ENCODE measurements around the gene SYNE1. TPM values are rescaled to one million over a fixed set of nuclear protein-coding genes. Genes with fewer than 3 reads are reported as not detected.
A peak's percentile ranks its signal among the peaks of the same experiment; 100 is the strongest.

SYNE1 gene
- total and polyA plus RNA-seq, 10 of the 15 experiments (the other 5 are each of a cell fraction or from before 2014, with no cell fraction given) = 2.3 to 28.7 (median 14.1) TPM

GRCh38 chr6:152387091-152387490, 250.1 kb downstream of the SYNE1 start (continued):
- TF ChIP-seq USF1 (IDR thresholded peaks at IDR 0.05; ENCODE audit: borderline replicate concordance, extremely low read length, insufficient read depth, low read depth, low read length) (no peak), E4F1 (IDR thresholded peaks at IDR 0.05; ENCODE audit: borderline replicate concordance, partially characterized antibody) (no peak)

- Histone ChIP-seq H3K36me3 (ENCODE audit: control insufficient read depth in 2 of 2, insufficient read depth in 2 of 2, low read length in 1 of 2) (no peaks in the 10 kb centered on the region), H3K4me3 (no peak overlapping the region), H3K4me2 (ENCODE audit: control insufficient read depth, insufficient read depth) (no peak overlapping the region), H3K9me3 (replicated peaks; ENCODE audit: control insufficient read depth, insufficient read depth, low read length) (no peaks in the 10 kb centered on the region), H3K27me3 (replicated peaks in 1 of 2; ENCODE audit: control insufficient read depth in 2 of 2, insufficient read depth in 2 of 2, low read length in 1 of 2) (no peaks in the 10 kb centered on the region), H4K20me1 (ENCODE audit: control insufficient read depth, insufficient read depth) (no peaks in the 10 kb centered on the region), H2AFZ (ENCODE audit: control insufficient read depth, low read depth, low read length) (no peak overlapping the region), H3K79me2 (ENCODE audit: control insufficient read depth, insufficient read depth, low read length) (no peaks in the 10 kb centered on the region), H3K4me1 (ENCODE audit: control insufficient read depth, insufficient read depth, low read length) (no peaks in the 10 kb centered on the region), H3K27ac (ENCODE audit: control insufficient read depth, insufficient read depth) (no peak overlapping the region), H3K9ac (ENCODE audit: control insufficient read depth, insufficient read depth, low read length) (no peak overlapping the region)
- ChIA-PET RAD21 (ENCODE audit: unreplicated experiment) (no interaction called here), CTCF (interaction anchor here (0.6 kb wide), 2 partner anchors 98 to 587 kb away, joined by 3 to 4 read pairs; no protein-coding TSS in a partner anchor), POLR2A (no interaction called here), SMC1A (ENCODE audit: uncharacterized antibody, unreplicated experiment) (no interaction called here)
- no peak for DNase-seq (ENCODE audit: low read depth, low spot score)
- no TSS peak for BruUV-seq (replicated peaks)
- no peak for FAIRE-seq
- in situ Hi-C loops (cut with MboI) (no loop called here), intact Hi-C loops (cut with micrococcal nuclease; ENCODE audit: unreplicated experiment) (no loop called here)
- TF ChIP-seq DPF2 (IDR thresholded peaks at IDR 0.05) (0 out of 2 replicates have a peak, but pooled peaks have one; percentile 27), JUNB (IDR thresholded peaks at IDR 0.05) (no peak), MEF2B (IDR thresholded peaks at IDR 0.05; ENCODE audit: partially characterized antibody, poor library complexity, severe bottlenecking) (peak; percentile 33), YBX1 (IDR thresholded peaks at IDR 0.05) (no peak), BMI1 (IDR thresholded peaks at IDR 0.05; ENCODE audit: borderline replicate concordance) (peak; percentile 17; the same call in 1 of the 2 replicates), MTA2 (IDR thresholded peaks at IDR 0.05; ENCODE audit: low read depth) (peak; percentile 75), ATF7 (IDR thresholded peaks at IDR 0.05; ENCODE audit: low read depth) (peak; percentile 85), EP300 (IDR thresholded peaks at IDR 0.05; ENCODE audit: borderline replicate concordance in 1 of 2, control insufficient read depth in 1 of 2, low read depth in 2 of 2, low read length in 2 of 2) (peak; percentile 26 to 30; a peak in 1 of 4 replicates)
- WGBS (ENCODE audit: insufficient coverage, insufficient replicate concordance, low lambda C conversion rate, missing lambda C conversion rate) = 2% methylated on average over 2 of the region's 2 CpGs
- ATAC-seq = peak; percentile 67
Observed at GRCh38 chr6:152386131-152386530, 251.0 kb downstream of the SYNE1 start.
